H9 (cell line): ENCODE measurements around the gene MBTPS2. TPM values are rescaled to one million over a fixed set of nuclear protein-coding genes. Genes with fewer than 3 reads are reported as not detected.

Experiments
- DNase-seq: peaks from one replicate; pipeline ENCODE4 v3.0.0-alpha.2; 2017
- H2AFZ ChIP-seq: one replicate; pipeline ENCODE4 v1.6.1; 2013; ENCODE audit warnings: mild to moderate bottlenecking, low read length, control low read depth, moderate library complexity
- H2AK5ac ChIP-seq: 2 replicates; pipeline ENCODE4 v1.6.1; 2013; ENCODE audit warnings: low read length, control low read depth, mixed read lengths; ENCODE audit not compliant: insufficient read length
- H2BK120ac ChIP-seq: one replicate; pipeline ENCODE4 v1.6.1; 2013; ENCODE audit warnings: low read depth, mild to moderate bottlenecking, low read length, control low read depth, inconsistent platforms; ENCODE audit not compliant: poor library complexity, severe bottlenecking
- H2BK12ac ChIP-seq: 2 replicates; pipeline ENCODE4 v1.6.1; 2013; ENCODE audit warnings: low read length, control low read depth, mixed read lengths, low read depth; ENCODE audit not compliant: insufficient read length
- H2BK15ac ChIP-seq: 2 replicates; pipeline ENCODE4 v1.6.1; 2013; ENCODE audit warnings: low read depth, low read length, control low read depth
- H2BK20ac ChIP-seq: one replicate; pipeline ENCODE4 v1.6.1; 2013; ENCODE audit warnings: low read depth, mild to moderate bottlenecking, low read length, control low read depth, inconsistent platforms; ENCODE audit not compliant: poor library complexity, severe bottlenecking
- H2BK5ac ChIP-seq: 2 replicates; pipeline ENCODE4 v1.6.1; 2013; ENCODE audit warnings: low read length, control low read depth, mixed read lengths; ENCODE audit not compliant: insufficient read length
- H3K14ac ChIP-seq: 2 replicates; pipeline ENCODE4 v1.6.1; 2013; ENCODE audit warnings: low read length, control low read depth; ENCODE audit not compliant: insufficient read depth
- H3K18ac ChIP-seq: 2 replicates; pipeline ENCODE4 v1.6.1; 2013; ENCODE audit warnings: low read depth, mild to moderate bottlenecking, mixed read lengths, low read length, control low read depth; ENCODE audit not compliant: insufficient read length
- H3K23ac ChIP-seq: 2 replicates; pipeline ENCODE4 v1.6.1; 2013; ENCODE audit warnings: low read length, control low read depth, mixed read lengths, low read depth; ENCODE audit not compliant: insufficient read length
- H3K23me2 ChIP-seq: 2 replicates; pipeline ENCODE4 v1.6.1; 2013; ENCODE audit warnings: low read depth, mild to moderate bottlenecking, mixed read lengths, low read length, control low read depth; ENCODE audit not compliant: insufficient read length, poor library complexity, severe bottlenecking
- H3K27ac ChIP-seq: 2 replicates; pipeline ENCODE4 v1.5.1; 2013; ENCODE audit warnings: low read length, control low read depth, mixed read lengths, low read depth; ENCODE audit not compliant: insufficient read length
- H3K27me3 ChIP-seq: 2 replicates; pipeline ENCODE4 v1.6.1; 2013; ENCODE audit warnings: low read length, control low read depth, inconsistent platforms; ENCODE audit not compliant: insufficient read depth
- H3K4ac ChIP-seq: 2 replicates; pipeline ENCODE4 v1.6.1; 2013; ENCODE audit warnings: low read depth, mild to moderate bottlenecking, control low read depth, inconsistent platforms, low read length, moderate library complexity
- H3K4me1 ChIP-seq: 2 replicates; pipeline ENCODE4 v1.6.1; 2013; ENCODE audit warnings: low read length, control low read depth, inconsistent platforms; ENCODE audit not compliant: insufficient read depth
- H3K4me2 ChIP-seq: 2 replicates; pipeline ENCODE4 v1.6.1; 2013; ENCODE audit warnings: low read length, control low read depth, mixed read lengths; ENCODE audit not compliant: insufficient read length, insufficient read depth
- H3K56ac ChIP-seq: 2 replicates; pipeline ENCODE4 v1.6.1; 2013; ENCODE audit warnings: low read depth, mild to moderate bottlenecking, mixed read lengths, low read length, control low read depth; ENCODE audit not compliant: insufficient read length
- H3K79me1 ChIP-seq: 2 replicates; pipeline ENCODE4 v1.6.1; 2013; ENCODE audit warnings: low read depth, mild to moderate bottlenecking, moderate library complexity, low read length, control low read depth, inconsistent platforms; ENCODE audit not compliant: insufficient read depth, poor library complexity, severe bottlenecking
- H3K79me2 ChIP-seq: 2 replicates; pipeline ENCODE4 v1.6.1; 2013; ENCODE audit warnings: low read length, control low read depth, inconsistent platforms; ENCODE audit not compliant: insufficient read depth
- H3K9ac ChIP-seq: 2 replicates; pipeline ENCODE4 v1.6.1; 2013; ENCODE audit warnings: low read length, control low read depth, mixed read lengths; ENCODE audit not compliant: insufficient read length; ENCODE audit errors: extremely low read depth
- H3K9me3 ChIP-seq: one replicate; pipeline ENCODE4 v1.6.1; 2013; ENCODE audit warnings: low read depth, low read length, inconsistent platforms; ENCODE audit not compliant: control insufficient read depth
- H3T11ph ChIP-seq: one replicate; pipeline ENCODE4 v1.6.1; 2013; ENCODE audit warnings: mild to moderate bottlenecking, low read length, control low read depth, inconsistent platforms
- H4K20me1 ChIP-seq: one replicate; pipeline ENCODE4 v1.6.1; 2013; ENCODE audit not compliant: control insufficient read depth, insufficient read length, insufficient read depth
- H4K5ac ChIP-seq: 2 replicates; pipeline ENCODE4 v1.6.1; 2013; ENCODE audit warnings: low read depth, mild to moderate bottlenecking, mixed read lengths, low read length, control low read depth; ENCODE audit not compliant: insufficient read length
- H4K8ac ChIP-seq: replicated peaks from 2 replicates; pipeline ENCODE4 v1.6.1; 2013; ENCODE audit warnings: low read length, control low read depth, mixed read lengths, low read depth; ENCODE audit not compliant: insufficient read length
- H4K91ac ChIP-seq: 2 replicates; pipeline ENCODE4 v1.6.1; 2013; ENCODE audit warnings: low read depth, mild to moderate bottlenecking, moderate library complexity, mixed read lengths, low read length, control low read depth; ENCODE audit not compliant: insufficient read length
- H3K27ac Mint-ChIP-seq, 3 experiments: 2 replicates in 2 of 3; 3 replicates in 1 of 3; pipeline ENCODE4 v1.8.0; 2020 to 2021; ENCODE audit warnings: mixed read lengths in 3 of 3, mild to moderate bottlenecking in 1 of 3, moderate library complexity in 1 of 3
- H3K27me3 Mint-ChIP-seq: 2 replicates; pipeline ENCODE4 v1.8.0; 2021; ENCODE audit warnings: low read depth, mild to moderate bottlenecking, moderate library complexity, mixed read lengths
- H3K36me3 Mint-ChIP-seq, 3 experiments: 2 replicates in 2 of 3; 3 replicates in 1 of 3; pipeline ENCODE4 v1.8.0; 2020 to 2021; ENCODE audit warnings: low read depth in 3 of 3, mixed read lengths in 3 of 3; ENCODE audit not compliant: insufficient read depth in 1 of 3
- H3K4me1 Mint-ChIP-seq, 2 experiments: 2 replicates each; pipeline ENCODE4 v1.8.0; 2020; ENCODE audit warnings: mixed read lengths in 2 of 2
- H3K4me3 Mint-ChIP-seq, 2 experiments: 2 replicates in 1 of 2; 3 replicates in 1 of 2; pipeline ENCODE4 v1.8.0; 2020 to 2021; ENCODE audit warnings: mild to moderate bottlenecking in 2 of 2, mixed read lengths in 2 of 2, moderate library complexity in 1 of 2
- H3K9me3 Mint-ChIP-seq, 2 experiments: 2 replicates in 1 of 2; 3 replicates in 1 of 2; pipeline ENCODE4 v1.8.0; 2020; ENCODE audit warnings: mild to moderate bottlenecking in 2 of 2, mixed read lengths in 2 of 2, moderate library complexity in 1 of 2
- CTCF ChIP-seq: fragments of 200-600 bp; sonication (generic); conservative IDR thresholded peaks from 3 replicates; pipeline ENCODE4 v1.8.0; 2021; ENCODE audit warnings: antibody characterized with exemption, mild to moderate bottlenecking
- WGBS: extraction: QIAGEN DNeasy Blood & Tissue Kit; methylation state at CpG from one replicate; pipeline ENCODE4 v1.1.7; 2013; ENCODE audit warnings: missing lambda C conversion rate, low lambda C conversion rate, mixed read lengths; ENCODE audit not compliant: insufficient read length; ENCODE audit errors: extremely low coverage; 5-methylcytosine and 5-hydroxymethylcytosine counted together
- total RNA-seq: library from RNA; stranded (reverse); gene quantifications from 2 replicates; pipeline ENCODE4 v1.2.1, GENCODE V29; 2021

Gene MBTPS2
- total RNA-seq, 1 experiment from 2014 or later: 6.8 TPM

GRCh38 chrX:21883258-21883657, 43.8 kb downstream of the MBTPS2 start:
- H3K23ac ChIP-seq: no peak overlapping the region
- no peaks in the 10 kb centered on the region for H3K27me3 ChIP-seq
- Mint-ChIP-seq H3K4me1 (peaks cover 10 to 13% of the 10 kb centered on the region in 2 experiments), H3K36me3 (peaks cover 0 to 2% (median 0%) of the 10 kb centered on the region in 3 experiments; a peak in 1 of 7 replicates), H3K27ac (0 out of 7 replicates have a peak overlapping the region, but pooled peaks of 1 of the 3 experiments have one; percentile 72), H3K27me3 (no peaks in the 10 kb centered on the region), H3K4me3 (no peak overlapping the region), H3K9me3 (peaks cover 0 to 18% of the 10 kb centered on the region in 2 experiments; a peak in 3 of 5 replicates)
- H3K27ac ChIP-seq: no peak overlapping the region
- H3K79me2 ChIP-seq: no peaks in the 10 kb centered on the region
- H2BK5ac ChIP-seq: no peak overlapping the region
- no peak overlapping the region for H2AK5ac ChIP-seq
- no peak overlapping the region for H3K56ac ChIP-seq
- no peaks in the 10 kb centered on the region for H3K23me2 ChIP-seq
- no peak overlapping the region for H2AFZ ChIP-seq
- no peak overlapping the region for H3K4ac ChIP-seq
- no peak overlapping the region for H2BK12ac ChIP-seq
- H3K4me1 ChIP-seq: no peaks in the 10 kb centered on the region
- no peak for TF ChIP-seq CTCF
- H2BK20ac ChIP-seq: no peak overlapping the region
- H3K18ac ChIP-seq: no peak overlapping the region
- no peak overlapping the region for H4K8ac ChIP-seq
- no peak overlapping the region for H3K9ac ChIP-seq
- no peak overlapping the region for H3K14ac ChIP-seq
- H3K9me3 ChIP-seq: no peaks in the 10 kb centered on the region
- no peak overlapping the region for H4K5ac ChIP-seq
- no peaks in the 10 kb centered on the region for H3K79me1 ChIP-seq
- H3T11ph ChIP-seq: no peak overlapping the region
- H2BK120ac ChIP-seq: no peak overlapping the region
- no peaks in the 10 kb centered on the region for H4K20me1 ChIP-seq
- WGBS: no CpG with 5 or more reads among the region's 5 CpGs
- no peak overlapping the region for H4K91ac ChIP-seq
- H2BK15ac ChIP-seq: no peak overlapping the region
- no peak for DNase-seq
- H3K4me2 ChIP-seq: no peak overlapping the region
